ENCODE measurements around the gene KCNIP1. TPM values are rescaled to one million over a fixed set of nuclear protein-coding genes. Genes with fewer than 3 reads are reported as not detected.

The KCNIP1 gene
- polyA plus RNA-seq, 2 of the 4 experiments (the other 2 are of a cell fraction): not detected

DNA sequence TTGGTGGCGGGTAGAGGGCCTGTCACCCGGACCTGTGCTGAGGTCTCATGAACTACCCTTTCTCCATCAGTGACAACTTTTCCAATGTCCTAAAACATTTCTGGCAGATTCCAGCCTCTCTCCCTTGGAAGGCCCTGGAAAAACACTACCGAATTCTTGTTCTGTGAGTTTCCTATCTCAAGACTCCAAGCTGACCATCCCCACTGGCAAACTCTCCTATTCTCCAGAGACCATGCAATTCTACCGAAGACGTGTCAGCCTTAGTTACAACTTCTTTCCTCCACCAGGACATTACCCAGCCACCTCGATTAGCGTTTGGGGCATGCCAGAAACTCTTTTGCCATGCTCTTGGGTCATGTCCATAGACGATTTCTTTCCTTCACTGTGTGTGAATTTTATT, 252.9 kb downstream of the KCNIP1 start (continued):
- no peak for TF ChIP-seq CHD2 (IDR thresholded peaks at IDR 0.05; ENCODE audit: low read length, partially characterized antibody)
- TF ChIP-seq, protein P1, sequence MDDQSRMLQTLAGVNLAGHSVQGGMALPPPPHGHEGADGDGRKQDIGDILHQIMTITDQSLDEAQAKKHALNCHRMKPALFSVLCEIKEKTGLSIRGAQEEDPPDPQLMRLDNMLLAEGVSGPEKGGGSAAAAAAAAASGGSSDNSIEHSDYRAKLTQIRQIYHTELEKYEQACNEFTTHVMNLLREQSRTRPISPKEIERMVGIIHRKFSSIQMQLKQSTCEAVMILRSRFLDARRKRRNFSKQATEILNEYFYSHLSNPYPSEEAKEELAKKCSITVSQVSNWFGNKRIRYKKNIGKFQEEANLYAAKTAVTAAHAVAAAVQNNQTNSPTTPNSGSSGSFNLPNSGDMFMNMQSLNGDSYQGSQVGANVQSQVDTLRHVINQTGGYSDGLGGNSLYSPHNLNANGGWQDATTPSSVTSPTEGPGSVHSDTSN (IDR thresholded peaks at IDR 0.05): no peak
- TF ChIP-seq, protein P2, sequence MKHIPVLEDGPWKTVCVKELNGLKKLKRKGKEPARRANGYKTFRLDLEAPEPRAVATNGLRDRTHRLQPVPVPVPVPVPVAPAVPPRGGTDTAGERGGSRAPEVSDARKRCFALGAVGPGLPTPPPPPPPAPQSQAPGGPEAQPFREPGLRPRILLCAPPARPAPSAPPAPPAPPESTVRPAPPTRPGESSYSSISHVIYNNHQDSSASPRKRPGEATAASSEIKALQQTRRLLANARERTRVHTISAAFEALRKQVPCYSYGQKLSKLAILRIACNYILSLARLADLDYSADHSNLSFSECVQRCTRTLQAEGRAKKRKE (CRISPR knock-in tag; IDR thresholded peaks at IDR 0.05; ENCODE audit: low read depth): no peak
- no peak for TF ChIP-seq FOSL2 (IDR thresholded peaks at IDR 0.05)
- no peak for TF ChIP-seq FOSL2 (CRISPR knock-in tag; IDR thresholded peaks at IDR 0.05)

DNA sequence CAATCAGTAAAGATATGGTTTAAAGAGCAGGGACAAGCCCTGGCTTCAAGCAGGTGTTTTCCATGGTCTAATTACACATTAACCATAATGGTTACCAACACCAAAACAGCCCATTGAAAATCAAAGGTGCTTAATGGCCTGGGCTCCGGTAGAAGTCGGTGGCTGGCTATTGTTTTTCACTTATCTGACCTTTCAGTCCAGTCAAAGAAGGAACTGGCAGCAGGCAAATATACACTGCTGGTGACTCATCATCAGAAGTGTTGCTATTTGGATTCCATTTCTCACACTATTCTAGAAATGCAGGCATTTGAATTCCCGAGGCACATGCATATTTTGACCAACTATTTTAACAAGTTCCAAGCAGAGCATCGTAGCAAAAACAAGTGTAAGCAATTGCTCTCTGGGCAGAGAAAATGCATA, 253.4 kb downstream of the KCNIP1 start:
- FAIRE-seq (no peak), ATAC-seq (peak; percentile 48 to 72; a peak in 3 of 6 replicates), DNase-seq (ENCODE audit: low read depth in 1 of 2, low spot score in 1 of 2) (peak; percentile 27 to 40)
- POLR2A ChIA-PET: no interaction called here
- Histone ChIP-seq H3K4me1 (peaks cover 22% of the 10 kb centered on the region), H3K4me2 (peak overlapping the region; percentile 55), H3K9me3 (no peaks in the 10 kb centered on the region), H3K27ac (peak overlapping the region; percentile 16 to 36; a peak in 4 of 6 replicates), H3K4me3 (no peak overlapping the region)
- no peak for TF ChIP-seq TP53 (CRISPR knock-in tag; IDR thresholded peaks at IDR 0.05)
- TF ChIP-seq, protein P3, sequence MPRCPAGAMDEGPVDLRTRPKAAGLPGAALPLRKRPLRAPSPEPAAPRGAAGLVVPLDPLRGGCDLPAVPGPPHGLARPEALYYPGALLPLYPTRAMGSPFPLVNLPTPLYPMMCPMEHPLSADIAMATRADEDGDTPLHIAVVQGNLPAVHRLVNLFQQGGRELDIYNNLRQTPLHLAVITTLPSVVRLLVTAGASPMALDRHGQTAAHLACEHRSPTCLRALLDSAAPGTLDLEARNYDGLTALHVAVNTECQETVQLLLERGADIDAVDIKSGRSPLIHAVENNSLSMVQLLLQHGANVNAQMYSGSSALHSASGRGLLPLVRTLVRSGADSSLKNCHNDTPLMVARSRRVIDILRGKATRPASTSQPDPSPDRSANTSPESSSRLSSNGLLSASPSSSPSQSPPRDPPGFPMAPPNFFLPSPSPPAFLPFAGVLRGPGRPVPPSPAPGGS (IDR thresholded peaks at IDR 0.05): no peak
- no peak for TF ChIP-seq JUN (IDR thresholded peaks at IDR 0.05)
- TF ChIP-seq HOXB5 (CRISPR knock-in tag; IDR thresholded peaks at IDR 0.05): no peak
- no peak for TF ChIP-seq FOSB (CRISPR knock-in tag; IDR thresholded peaks at IDR 0.05)
- TF ChIP-seq, protein P4, sequence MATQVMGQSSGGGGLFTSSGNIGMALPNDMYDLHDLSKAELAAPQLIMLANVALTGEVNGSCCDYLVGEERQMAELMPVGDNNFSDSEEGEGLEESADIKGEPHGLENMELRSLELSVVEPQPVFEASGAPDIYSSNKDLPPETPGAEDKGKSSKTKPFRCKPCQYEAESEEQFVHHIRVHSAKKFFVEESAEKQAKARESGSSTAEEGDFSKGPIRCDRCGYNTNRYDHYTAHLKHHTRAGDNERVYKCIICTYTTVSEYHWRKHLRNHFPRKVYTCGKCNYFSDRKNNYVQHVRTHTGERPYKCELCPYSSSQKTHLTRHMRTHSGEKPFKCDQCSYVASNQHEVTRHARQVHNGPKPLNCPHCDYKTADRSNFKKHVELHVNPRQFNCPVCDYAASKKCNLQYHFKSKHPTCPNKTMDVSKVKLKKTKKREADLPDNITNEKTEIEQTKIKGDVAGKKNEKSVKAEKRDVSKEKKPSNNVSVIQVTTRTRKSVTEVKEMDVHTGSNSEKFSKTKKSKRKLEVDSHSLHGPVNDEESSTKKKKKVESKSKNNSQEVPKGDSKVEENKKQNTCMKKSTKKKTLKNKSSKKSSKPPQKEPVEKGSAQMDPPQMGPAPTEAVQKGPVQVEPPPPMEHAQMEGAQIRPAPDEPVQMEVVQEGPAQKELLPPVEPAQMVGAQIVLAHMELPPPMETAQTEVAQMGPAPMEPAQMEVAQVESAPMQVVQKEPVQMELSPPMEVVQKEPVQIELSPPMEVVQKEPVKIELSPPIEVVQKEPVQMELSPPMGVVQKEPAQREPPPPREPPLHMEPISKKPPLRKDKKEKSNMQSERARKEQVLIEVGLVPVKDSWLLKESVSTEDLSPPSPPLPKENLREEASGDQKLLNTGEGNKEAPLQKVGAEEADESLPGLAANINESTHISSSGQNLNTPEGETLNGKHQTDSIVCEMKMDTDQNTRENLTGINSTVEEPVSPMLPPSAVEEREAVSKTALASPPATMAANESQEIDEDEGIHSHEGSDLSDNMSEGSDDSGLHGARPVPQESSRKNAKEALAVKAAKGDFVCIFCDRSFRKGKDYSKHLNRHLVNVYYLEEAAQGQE (IDR thresholded peaks at IDR 0.05): no peak
- no peak for TF ChIP-seq RNF2 (IDR thresholded peaks at IDR 0.05; ENCODE audit: borderline replicate concordance, low read depth)
- TF ChIP-seq, protein P5, sequence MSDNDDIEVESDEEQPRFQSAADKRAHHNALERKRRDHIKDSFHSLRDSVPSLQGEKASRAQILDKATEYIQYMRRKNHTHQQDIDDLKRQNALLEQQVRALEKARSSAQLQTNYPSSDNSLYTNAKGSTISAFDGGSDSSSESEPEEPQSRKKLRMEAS (IDR thresholded peaks at IDR 0.05): 0 out of 2 replicates have a peak, but pooled peaks have one; percentile 16
- TF ChIP-seq FOSL2 (IDR thresholded peaks at IDR 0.05): 0 out of 2 replicates have a peak, but pooled peaks have one; percentile 57
- TF ChIP-seq FOSL2 (CRISPR knock-in tag; IDR thresholded peaks at IDR 0.05): peak; percentile 83
- no peak for TF ChIP-seq SREBF2 (IDR thresholded peaks at IDR 0.05)
- TF ChIP-seq PHF8 (IDR thresholded peaks at IDR 0.05; ENCODE audit: borderline replicate concordance, low read depth): no peak
- WGBS (ENCODE audit: missing lambda C conversion rate): 3% methylated on average over 4 of the region's 4 CpGs
- CTCF ChIA-PET: no interaction called here

DNA sequence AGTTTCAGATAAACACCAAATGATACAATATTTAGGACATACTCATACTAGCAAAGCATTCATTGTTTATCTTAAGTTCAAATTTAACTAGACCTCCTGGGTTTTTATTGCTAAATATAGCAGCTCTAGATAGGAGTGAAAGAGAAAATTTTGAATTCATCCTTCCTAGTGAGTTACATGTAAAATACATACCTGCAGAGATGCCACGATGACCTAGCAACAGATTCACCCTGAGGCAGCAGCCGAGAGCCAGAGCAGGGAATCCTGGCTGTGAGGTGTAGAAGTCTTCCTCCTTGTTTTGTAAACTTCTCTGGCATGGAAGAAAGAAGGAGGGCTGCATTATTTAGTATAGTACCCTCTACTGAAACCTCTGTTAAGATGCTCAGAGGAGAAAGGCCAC, 253.8 kb downstream of the KCNIP1 start:
- POLR2A ChIA-PET: no interaction called here

More for the DNA sequence above, 253.8 kb downstream of the KCNIP1 start:
- H3K4me1 ChIP-seq: peaks cover 22% of the 10 kb centered on the region
- 0 out of 6 replicates have a peak overlapping the region, but pooled peaks of 1 of the 2 experiments have one; percentile 11 for H3K27ac ChIP-seq
- FAIRE-seq: no peak
- CTCF ChIA-PET: no interaction called here
- no peaks in the 10 kb centered on the region for H3K9me3 ChIP-seq
- ATAC-seq: no peak
- no peak for TF ChIP-seq FOXS1 (CRISPR knock-in tag; IDR thresholded peaks at IDR 0.05)
- TF ChIP-seq, protein P6, sequence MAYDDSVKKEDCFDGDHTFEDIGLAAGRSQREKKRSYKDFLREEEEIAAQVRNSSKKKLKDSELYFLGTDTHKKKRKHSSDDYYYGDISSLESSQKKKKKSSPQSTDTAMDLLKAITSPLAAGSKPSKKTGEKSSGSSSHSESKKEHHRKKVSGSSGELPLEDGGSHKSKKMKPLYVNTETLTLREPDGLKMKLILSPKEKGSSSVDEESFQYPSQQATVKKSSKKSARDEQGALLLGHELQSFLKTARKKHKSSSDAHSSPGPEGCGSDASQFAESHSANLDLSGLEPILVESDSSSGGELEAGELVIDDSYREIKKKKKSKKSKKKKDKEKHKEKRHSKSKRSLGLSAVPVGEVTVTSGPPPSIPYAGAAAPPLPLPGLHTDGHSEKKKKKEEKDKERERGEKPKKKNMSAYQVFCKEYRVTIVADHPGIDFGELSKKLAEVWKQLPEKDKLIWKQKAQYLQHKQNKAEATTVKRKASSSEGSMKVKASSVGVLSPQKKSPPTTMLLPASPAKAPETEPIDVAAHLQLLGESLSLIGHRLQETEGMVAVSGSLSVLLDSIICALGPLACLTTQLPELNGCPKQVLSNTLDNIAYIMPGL (CRISPR knock-in tag; IDR thresholded peaks at IDR 0.05; ENCODE audit: borderline replicate concordance): no peak
- TF ChIP-seq, protein P3 (IDR thresholded peaks at IDR 0.05): no peak
- TF ChIP-seq BHLHE40 (IDR thresholded peaks at IDR 0.05; ENCODE audit: low read depth, low read length): no peak
- TF ChIP-seq HOXA7 (CRISPR knock-in tag; IDR thresholded peaks at IDR 0.05): no peak
- no peak for TF ChIP-seq KDM5A (IDR thresholded peaks at IDR 0.05)
- no peak for TF ChIP-seq ZC3H11A (IDR thresholded peaks at IDR 0.05)
- no peak for TF ChIP-seq MAFK (IDR thresholded peaks at IDR 0.05; ENCODE audit: partially characterized antibody)
- TF ChIP-seq MYC (IDR thresholded peaks at IDR 0.05; ENCODE audit: borderline replicate concordance, low read length): no peak
- peak overlapping the region; percentile 55 for H3K4me2 ChIP-seq
- H3K4me3 ChIP-seq: no peak overlapping the region
- DNase-seq (ENCODE audit: low read depth in 1 of 2, low spot score in 1 of 2): no peak
- 38% methylated on average over 2 of the region's 2 CpGs for WGBS (ENCODE audit: missing lambda C conversion rate)
